T-cell (primary cell): ENCODE measurements around the gene CCDC88C. TPM values are rescaled to one million over a fixed set of nuclear protein-coding genes. Genes with fewer than 3 reads are reported as not detected.
A peak's percentile ranks its signal among the peaks of the same experiment; 100 is the strongest.

Experiments used
- ATAC-seq, 4 experiments: fragments of 200-7000 bp in 3 of 4; fragments of 150-1000 bp in 1 of 4; cut with Tn5 transposase; replicated peaks in 1 of 4; 1 replicate in 3 of 4; 2 replicates in 1 of 4; pipeline ENCODE4 v1.10.0; 2021; ENCODE audit warnings: moderate library complexity in 3 of 4, mild to moderate bottlenecking in 2 of 4, moderate number of reproducible peaks in 1 of 4
- CTCF ChIA-PET, 2 donors: fragments of 300-600 bp; sonication (Branson Sonifier 250); formaldehyde crosslinking; loops; one replicate each; lab custom pipeline; 2022; ENCODE audit warnings: antibody characterized with exemption in 2 of 2; lab: Charles Lee
- POLR2A ChIA-PET, 2 donors: fragments of 300-600 bp; sonication (Branson Sonifier 250); formaldehyde crosslinking; loops; one replicate each; lab custom pipeline; 2022; ENCODE audit warnings: antibody characterized with exemption in 2 of 2; lab: Charles Lee
- DNase-seq, 35 experiments: peaks; one replicate each; pipeline versions ENCODE4 v3.0.0 to v3.0.0-alpha.2; 2013 to 2023
- H3K27ac ChIP-seq: one replicate; pipeline ENCODE4 v1.5.1; 2013; ENCODE audit warnings: low read length
- H3K27me3 ChIP-seq, 2 experiments: replicated peaks in 1 of 2; 1 replicate in 1 of 2; 2 replicates in 1 of 2; pipeline versions ENCODE4 v1.6.1 to v1.7.0; 2013; ENCODE audit warnings: low read length in 1 of 2, mixed read lengths in 1 of 2; ENCODE audit not compliant: control insufficient read depth in 2 of 2, insufficient read depth in 2 of 2; ENCODE audit errors: extremely low read depth in 1 of 2
- H3K36me3 ChIP-seq, 2 donors: 1 replicate in 1 of 2; 2 replicates in 1 of 2; pipeline versions ENCODE4 v1.6.1 to v1.7.0; 2013; ENCODE audit warnings: low read length in 1 of 2; ENCODE audit not compliant: control insufficient read depth in 2 of 2, insufficient read depth in 1 of 2; ENCODE audit errors: extremely low read depth in 1 of 2
- H3K4me1 ChIP-seq, 2 experiments: 1 replicate in 1 of 2; 2 replicates in 1 of 2; pipeline versions ENCODE4 v1.6.1 to v1.7.0; 2013; ENCODE audit warnings: low read length in 2 of 2, mixed read lengths in 1 of 2; ENCODE audit not compliant: insufficient read depth in 2 of 2, control insufficient read depth in 1 of 2; ENCODE audit errors: extremely low read depth in 1 of 2
- H3K4me3 ChIP-seq, 2 donors: 1 replicate in 1 of 2; 2 replicates in 1 of 2; pipeline versions ENCODE4 v1.5.1 to v1.7.0; 2013; ENCODE audit warnings: mild to moderate bottlenecking in 2 of 2, low read length in 1 of 2, moderate library complexity in 1 of 2; ENCODE audit not compliant: control insufficient read depth in 1 of 2; ENCODE audit errors: extremely low read depth in 1 of 2
- H3K9me3 ChIP-seq: 2 replicates; pipeline ENCODE4 v1.7.0; 2013
- H3K27ac Mint-ChIP-seq, 2 donors: one replicate each; pipeline ENCODE4 v1.8.0; 2020 to 2021; ENCODE audit warnings: mild to moderate bottlenecking in 2 of 2, mixed read lengths in 2 of 2
- H3K27me3 Mint-ChIP-seq, 2 donors: one replicate each; pipeline ENCODE4 v1.8.0; 2021 to 2022; ENCODE audit warnings: mixed read lengths in 2 of 2
- H3K36me3 Mint-ChIP-seq: one replicate; pipeline ENCODE4 v1.8.0; 2021; ENCODE audit warnings: mixed read lengths
- H3K4me1 Mint-ChIP-seq, 3 donors: one replicate each; pipeline ENCODE4 v1.8.0; 2020 to 2022; ENCODE audit warnings: mixed read lengths in 3 of 3, mild to moderate bottlenecking in 1 of 3
- H3K4me3 Mint-ChIP-seq, 3 donors: one replicate each; pipeline ENCODE4 v1.8.0; 2020 to 2022; ENCODE audit warnings: mild to moderate bottlenecking in 3 of 3, mixed read lengths in 3 of 3, moderate library complexity in 3 of 3
- H3K9me3 Mint-ChIP-seq, 3 donors: one replicate each; pipeline ENCODE4 v1.8.0; 2020 to 2022; ENCODE audit warnings: mixed read lengths in 3 of 3
- WGBS: methylation state at CpG from one replicate; pipeline ENCODE4 v1.1.5; 2013; ENCODE audit warnings: missing lambda C conversion rate; ENCODE audit not compliant: insufficient coverage; 5-methylcytosine and 5-hydroxymethylcytosine counted together
- total RNA-seq, 35 experiments: library from RNA in 6 of 35; stranded (reverse) in 6 of 35; fragments of 120-200 nt in 1 of 35; gene quantifications; one replicate each; pipeline versions ENCODE4 v1.2.1 to v1.2.4 and lab custom pipeline; 2013 to 2026

The CCDC88C gene
- total RNA-seq, 5 donors from 2014 or later (not counting 1 experiment from before 2014, with no cell fraction given): 260 to 368 (median 275) TPM

- H3K4me1 Mint-ChIP-seq: peaks cover 81 to 86% (median 85%) of the 10 kb centered on the region in 3 donors
- Histone ChIP-seq H3K4me3 (peak overlapping the region in 1 of 2 donors; percentile 11), H3K27ac (peak overlapping the region; percentile 80), H3K27me3 (no peaks in the 10 kb centered on the region), H3K36me3 (peaks cover 15 to 97% of the 10 kb centered on the region in 2 donors), H3K4me1 (peaks cover 27 to 77% of the 10 kb centered on the region in 2 experiments), H3K9me3 (no peaks in the 10 kb centered on the region)
- H3K4me3 Mint-ChIP-seq: peak overlapping the region in 1 of 3 donors; percentile 75
- ChIA-PET CTCF (interaction anchor here in 1 of 2 donors (0.6 to 0.9 kb wide), 2 partner anchors 14 to 580 kb away, joined by 3 to 4 read pairs; no protein-coding TSS in a partner anchor), POLR2A (interaction anchor here in 1 of 2 donors (1.0 kb wide), 1 partner anchor 12 kb away, joined by 9 read pairs; no protein-coding TSS in a partner anchor)
- no peak for DNase-seq
- H3K27me3 Mint-ChIP-seq: no peaks in the 10 kb centered on the region
- peak overlapping the region; percentile 96 to 98 for H3K27ac Mint-ChIP-seq
- H3K9me3 Mint-ChIP-seq: no peaks in the 10 kb centered on the region
- peak; percentile 14 to 33 (median 20) for ATAC-seq
- WGBS: 76% methylated on average over 3 of the region's 3 CpGs
- peaks cover 44% of the 10 kb centered on the region for H3K36me3 Mint-ChIP-seq
Observed at GRCh38 chr14:91331721-91332120, 85.9 kb downstream of the CCDC88C start.

DNA sequence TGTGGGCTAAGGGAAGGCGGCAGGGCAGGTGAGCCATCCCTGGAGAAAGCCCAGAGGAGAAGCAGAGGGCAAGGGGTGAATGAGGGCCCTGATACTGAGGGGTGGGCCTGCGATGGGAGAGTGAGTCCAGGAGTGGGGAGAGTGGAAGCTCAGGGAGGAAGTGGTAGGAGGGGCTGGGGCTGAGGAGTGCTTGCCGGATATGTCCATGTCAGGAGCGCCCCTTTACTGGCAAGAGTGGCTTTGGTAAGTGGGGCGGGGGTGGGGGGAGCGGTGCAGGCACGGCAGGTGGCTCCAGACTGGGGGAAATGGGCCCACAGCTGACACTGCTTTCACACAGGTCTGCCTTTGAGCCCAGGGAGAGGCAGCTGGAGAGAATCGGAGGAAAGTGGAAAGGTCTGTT lies 86.8 kb downstream of the CCDC88C start:
- no peaks in the 10 kb centered on the region for H3K27me3 Mint-ChIP-seq
- no peak overlapping the region for H3K4me3 ChIP-seq
- H3K36me3 Mint-ChIP-seq: peaks cover 45% of the 10 kb centered on the region

GRCh38 chr14:91330096-91330696 lies 87.4 kb downstream of the CCDC88C start:
- Histone ChIP-seq H3K27me3 (no peaks in the 10 kb centered on the region), H3K4me1 (peaks cover 39 to 92% of the 10 kb centered on the region in 2 experiments), H3K9me3 (no peaks in the 10 kb centered on the region), H3K27ac (peak overlapping the region; percentile 80), H3K36me3 (peaks cover 7 to 92% of the 10 kb centered on the region in 2 donors), H3K4me3 (no peak overlapping the region)
- Mint-ChIP-seq H3K27me3 (no peaks in the 10 kb centered on the region), H3K27ac (peak overlapping the region; percentile 96 to 98), H3K4me3 (peak overlapping the region in 1 of 3 donors; percentile 75), H3K9me3 (no peaks in the 10 kb centered on the region), H3K4me1 (peaks cover 91 to 97% (median 95%) of the 10 kb centered on the region in 3 donors), H3K36me3 (peaks cover 40% of the 10 kb centered on the region)
- CTCF ChIA-PET: no interaction called here
- no peak for ATAC-seq
- DNase-seq: no peak
- POLR2A ChIA-PET: interaction anchor here in 1 of 2 donors (0.5 kb wide), 1 partner anchor 86 kb away, joined by 3 read pairs; no protein-coding TSS in a partner anchor
- 75% methylated on average over 14 of the region's 14 CpGs for WGBS

More for the DNA sequence above, 86.8 kb downstream of the CCDC88C start:
- H3K4me3 Mint-ChIP-seq: peak overlapping the region in 2 of 3 donors; percentile 46 to 75
- ChIA-PET CTCF (interaction anchor here in 1 of 2 donors (0.9 kb wide), 1 partner anchor 13 kb away, joined by 3 read pairs; no protein-coding TSS in a partner anchor), POLR2A (interaction anchor here in 1 of 2 donors (0.5 to 1.0 kb wide), 2 partner anchors 11 to 85 kb away, joined by 3 to 9 read pairs; no protein-coding TSS in a partner anchor)
- H3K27me3 ChIP-seq: no peaks in the 10 kb centered on the region
- no peaks in the 10 kb centered on the region for H3K9me3 ChIP-seq
- H3K27ac Mint-ChIP-seq: peak overlapping the region; percentile 96 to 98
- peak overlapping the region; percentile 80 for H3K27ac ChIP-seq
- DNase-seq (peak in 22 of 35 experiments; percentile 31 to 68 (median 42)), ATAC-seq (peak; percentile 59 to 76 (median 72))
- peaks cover 11 to 94% of the 10 kb centered on the region in 2 donors for H3K36me3 ChIP-seq
- H3K4me1 ChIP-seq: peaks cover 33 to 85% of the 10 kb centered on the region in 2 experiments
- peaks cover 89 to 95% (median 93%) of the 10 kb centered on the region in 3 donors for H3K4me1 Mint-ChIP-seq
- no peaks in the 10 kb centered on the region for H3K9me3 Mint-ChIP-seq
- 36% methylated on average over 7 of the region's 8 CpGs for WGBS

GRCh38 chr14:91329486-91330014 lies 88.1 kb downstream of the CCDC88C start:
- Mint-ChIP-seq H3K27me3 (no peaks in the 10 kb centered on the region), H3K27ac (peak overlapping the region; percentile 96 to 98), H3K4me3 (peak overlapping the region in 1 of 3 donors; percentile 75), H3K36me3 (peaks cover 40% of the 10 kb centered on the region), H3K9me3 (no peaks in the 10 kb centered on the region), H3K4me1 (peaks cover 97 to 100% (median 99%) of the 10 kb centered on the region in 3 donors)
- ChIA-PET POLR2A (no interaction called here), CTCF (interaction anchor here in 1 of 2 donors (1.1 kb wide), 1 partner anchor 45 kb away, joined by 3 read pairs; no protein-coding TSS in a partner anchor)
- Histone ChIP-seq H3K9me3 (no peaks in the 10 kb centered on the region), H3K27ac (peak overlapping the region; percentile 80), H3K4me3 (no peak overlapping the region), H3K4me1 (peaks cover 45 to 95% of the 10 kb centered on the region in 2 experiments), H3K36me3 (peaks cover 3 to 92% of the 10 kb centered on the region in 2 donors), H3K27me3 (no peaks in the 10 kb centered on the region)
- ATAC-seq: no peak
- DNase-seq: no peak
- WGBS: 58% methylated on average over 3 of the region's 3 CpGs

DNA sequence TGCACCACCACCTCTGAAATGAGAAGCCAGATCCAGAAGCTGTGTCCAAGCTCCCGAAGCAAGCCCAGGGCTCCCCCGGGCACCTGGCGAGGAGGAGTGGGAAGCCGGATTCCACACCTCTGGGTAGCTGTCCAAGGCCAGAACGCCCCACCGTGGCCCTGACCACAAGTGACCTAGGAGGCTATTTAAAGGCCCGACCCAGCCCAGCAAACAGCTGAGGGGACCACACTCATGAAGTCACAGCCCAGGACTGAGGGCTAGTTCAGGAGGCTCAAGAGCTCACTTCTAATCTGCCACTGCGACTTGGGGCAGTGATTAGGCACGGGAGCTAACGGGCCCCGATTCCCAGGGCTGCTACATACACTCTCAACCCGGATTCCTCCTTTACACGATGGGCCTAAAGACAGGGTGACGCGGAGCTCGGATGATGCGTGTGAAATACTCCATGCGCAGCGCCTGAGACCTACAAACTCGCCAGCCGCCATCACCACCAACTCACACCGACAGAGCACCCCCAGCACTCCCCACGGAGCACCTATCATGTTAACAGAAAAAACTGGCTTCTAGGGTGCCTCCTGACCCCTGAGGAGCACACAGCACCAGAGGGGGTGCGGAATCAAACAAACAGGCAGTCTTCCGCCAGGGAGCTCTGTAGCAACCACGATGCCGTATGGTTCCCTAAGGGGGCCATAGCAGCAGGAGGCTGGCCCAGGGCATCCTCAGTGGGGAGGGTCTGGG lies 89.1 kb downstream of the CCDC88C start:
- ATAC-seq (no peak), DNase-seq (no peak)
- H3K9me3 ChIP-seq: no peaks in the 10 kb centered on the region
- peak overlapping the region; percentile 80 for H3K27ac ChIP-seq
- WGBS: 92% methylated on average over 16 of the region's 27 CpGs
- ChIA-PET POLR2A (interaction anchor here in 1 of 2 donors (0.6 kb wide), 1 partner anchor 370 kb away, joined by 4 read pairs; no protein-coding TSS in a partner anchor), CTCF (interaction anchor here (0.6 to 1.1 kb wide), 4 partner anchors 18 to 87 kb away, joined by 3 to 5 read pairs (median 4); no protein-coding TSS in a partner anchor)
- Mint-ChIP-seq H3K9me3 (no peaks in the 10 kb centered on the region), H3K36me3 (peaks cover 43% of the 10 kb centered on the region), H3K27ac (peak overlapping the region; percentile 96 to 98), H3K4me1 (peaks cover 99 to 100% (median 100%) of the 10 kb centered on the region in 3 donors), H3K4me3 (peak overlapping the region in 1 of 3 donors; percentile 12), H3K27me3 (no peaks in the 10 kb centered on the region)
- peaks cover 56 to 97% of the 10 kb centered on the region in 2 experiments for H3K4me1 ChIP-seq
- no peaks in the 10 kb centered on the region for H3K27me3 ChIP-seq
- no peak overlapping the region for H3K4me3 ChIP-seq
- H3K36me3 ChIP-seq: peaks cover 0 to 89% of the 10 kb centered on the region in 2 donors
